Suprapubic skin (tissue), 4 donors: ENCODE measurements around the gene UNC13B. TPM values are rescaled to one million over a fixed set of nuclear protein-coding genes. Genes with fewer than 3 reads are reported as not detected.
"Not testable (repeated sequence)": the region's sequence is repeated elsewhere in the genome, so short reads cannot be mapped to it uniquely, and the experiment has no call there.

ENCODE experiments used
- DNase-seq, 2 donors: peaks; one replicate each; pipeline ENCODE4 v3.0.0-alpha.2; 2019; ENCODE audit warnings: low spot score in 2 of 2
- H3K27ac ChIP-seq: fragments of 200-600 bp; sonication (generic); one replicate; pipeline ENCODE4 v1.5.1; 2019
- H3K27me3 ChIP-seq: fragments of 200-600 bp; sonication (generic); one replicate; pipeline ENCODE4 v1.5.1; 2019
- H3K36me3 ChIP-seq: fragments of 200-600 bp; sonication (generic); one replicate; pipeline ENCODE4 v1.5.1; 2019
- H3K4me1 ChIP-seq: fragments of 200-600 bp; sonication (generic); one replicate; pipeline ENCODE4 v1.5.1; 2019
- H3K4me3 ChIP-seq: fragments of 200-600 bp; sonication (generic); one replicate; pipeline ENCODE4 v1.5.1; 2019; ENCODE audit warnings: mild to moderate bottlenecking
- H3K9me3 ChIP-seq: fragments of 200-600 bp; sonication (generic); one replicate; pipeline ENCODE4 v1.5.1; 2019
- EP300 ChIP-seq: sonication (generic); formaldehyde crosslinking; IDR thresholded peaks from one replicate; pipeline ENCODE4 v1.6.1; 2017; ENCODE audit warnings: antibody characterized with exemption
- POLR2A ChIP-seq, 2 donors: fragments of 450-650 bp; IDR thresholded peaks; one replicate each; pipeline ENCODE4 v1.6.1; 2017; ENCODE audit warnings: antibody characterized with exemption in 2 of 2, mild to moderate bottlenecking in 2 of 2, moderate library complexity in 2 of 2
- POLR2AphosphoS5 ChIP-seq, 3 donors: sonication (generic); formaldehyde crosslinking; IDR thresholded peaks; one replicate each; pipeline ENCODE4 v1.6.1; 2017; ENCODE audit warnings: antibody characterized with exemption in 3 of 3
- WGBS: methylation state at CpG from one replicate; pipeline ENCODE4 v1.1.5; 2018; 5-methylcytosine and 5-hydroxymethylcytosine counted together
- total RNA-seq, 4 donors: library from RNA; depleted of rRNA; stranded (reverse); fragments of >200 nt; gene quantifications; one replicate each; pipeline ENCODE4 v1.1.0, GENCODE V29; 2016
- TF ChIP-seq, protein P1 (sequence below), 2 donors: fragments of 200-600 bp in 1 of 2; fragments of 450-650 bp in 1 of 2; sonication (generic) in 1 of 2; IDR thresholded peaks; one replicate each; pipeline ENCODE4 v1.5.1; 2016 to 2019; ENCODE audit warnings: antibody characterized with exemption in 2 of 2, mild to moderate bottlenecking in 1 of 2, moderate library complexity in 1 of 2

The UNC13B gene
- total RNA-seq, 4 donors from 2014 or later = 27.8 to 43.2 (median 30.6) TPM

DNA sequence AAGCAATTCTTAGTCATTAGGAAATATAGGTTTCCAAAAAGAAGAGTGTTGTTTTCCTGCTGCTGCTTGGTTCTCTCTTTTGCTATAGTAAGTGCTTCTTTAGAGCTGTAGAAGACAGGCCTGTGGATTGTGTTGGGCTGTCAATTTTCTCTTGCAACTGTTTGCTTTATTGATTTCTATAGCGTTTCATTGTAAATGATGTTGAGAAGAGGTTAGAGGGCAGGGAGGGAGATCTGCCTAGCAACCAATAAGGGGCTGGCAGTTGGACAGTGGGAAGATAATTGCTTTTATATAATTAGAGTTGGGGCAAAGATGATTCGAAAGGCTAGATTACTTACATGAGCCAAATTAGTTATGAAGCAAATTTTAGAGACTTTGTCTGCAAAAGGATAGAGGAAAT is 11.1 kb downstream of the UNC13B start:
- Histone ChIP-seq H3K4me1 (no peaks in the 10 kb centered on the region), H3K9me3 (no peaks in the 10 kb centered on the region), H3K36me3 (no peaks in the 10 kb centered on the region), H3K27ac (no peak overlapping the region), H3K4me3 (no peak overlapping the region), H3K27me3 (no peaks in the 10 kb centered on the region)
- 60% methylated on average over 2 of the region's 2 CpGs for WGBS
- no peak for TF ChIP-seq POLR2A (IDR thresholded peaks at IDR 0.05)
- TF ChIP-seq, protein P1, sequence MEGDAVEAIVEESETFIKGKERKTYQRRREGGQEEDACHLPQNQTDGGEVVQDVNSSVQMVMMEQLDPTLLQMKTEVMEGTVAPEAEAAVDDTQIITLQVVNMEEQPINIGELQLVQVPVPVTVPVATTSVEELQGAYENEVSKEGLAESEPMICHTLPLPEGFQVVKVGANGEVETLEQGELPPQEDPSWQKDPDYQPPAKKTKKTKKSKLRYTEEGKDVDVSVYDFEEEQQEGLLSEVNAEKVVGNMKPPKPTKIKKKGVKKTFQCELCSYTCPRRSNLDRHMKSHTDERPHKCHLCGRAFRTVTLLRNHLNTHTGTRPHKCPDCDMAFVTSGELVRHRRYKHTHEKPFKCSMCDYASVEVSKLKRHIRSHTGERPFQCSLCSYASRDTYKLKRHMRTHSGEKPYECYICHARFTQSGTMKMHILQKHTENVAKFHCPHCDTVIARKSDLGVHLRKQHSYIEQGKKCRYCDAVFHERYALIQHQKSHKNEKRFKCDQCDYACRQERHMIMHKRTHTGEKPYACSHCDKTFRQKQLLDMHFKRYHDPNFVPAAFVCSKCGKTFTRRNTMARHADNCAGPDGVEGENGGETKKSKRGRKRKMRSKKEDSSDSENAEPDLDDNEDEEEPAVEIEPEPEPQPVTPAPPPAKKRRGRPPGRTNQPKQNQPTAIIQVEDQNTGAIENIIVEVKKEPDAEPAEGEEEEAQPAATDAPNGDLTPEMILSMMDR (IDR thresholded peaks at IDR 0.05) = no peak
- no peak for TF ChIP-seq EP300
- TF ChIP-seq POLR2AphosphoS5 (IDR thresholded peaks at IDR 0.05) = no peak
- no peak for DNase-seq

DNA sequence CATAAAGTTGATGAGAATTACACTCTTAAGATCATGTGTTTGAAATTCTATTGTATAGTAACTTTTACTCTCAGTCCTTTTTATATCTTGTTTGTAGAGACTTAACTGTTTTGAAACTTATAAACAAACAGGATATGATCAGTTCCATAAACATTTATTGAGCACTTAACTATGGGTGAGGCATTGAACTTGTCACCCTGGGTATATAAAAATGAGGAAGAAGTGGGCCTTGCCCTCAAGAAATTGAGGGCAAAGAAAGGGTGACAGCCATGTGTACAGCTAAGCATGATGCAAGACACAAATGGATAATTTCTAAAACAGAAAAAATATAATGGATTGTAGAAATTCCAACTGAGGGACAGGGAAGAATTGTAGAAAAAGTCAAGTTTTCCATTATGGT is 15.7 kb downstream of the UNC13B start:
- Histone ChIP-seq H3K36me3 (no peaks in the 10 kb centered on the region), H3K27me3 (no peaks in the 10 kb centered on the region), H3K27ac (no peak overlapping the region), H3K9me3 (no peaks in the 10 kb centered on the region), H3K4me1 (no peaks in the 10 kb centered on the region), H3K4me3 (no peak overlapping the region)
- no peak for DNase-seq
- TF ChIP-seq POLR2AphosphoS5 (IDR thresholded peaks at IDR 0.05) (no peak), EP300 (no peak), POLR2A (IDR thresholded peaks at IDR 0.05) (no peak)
- TF ChIP-seq, protein P1 (IDR thresholded peaks at IDR 0.05) = no peak

DNA sequence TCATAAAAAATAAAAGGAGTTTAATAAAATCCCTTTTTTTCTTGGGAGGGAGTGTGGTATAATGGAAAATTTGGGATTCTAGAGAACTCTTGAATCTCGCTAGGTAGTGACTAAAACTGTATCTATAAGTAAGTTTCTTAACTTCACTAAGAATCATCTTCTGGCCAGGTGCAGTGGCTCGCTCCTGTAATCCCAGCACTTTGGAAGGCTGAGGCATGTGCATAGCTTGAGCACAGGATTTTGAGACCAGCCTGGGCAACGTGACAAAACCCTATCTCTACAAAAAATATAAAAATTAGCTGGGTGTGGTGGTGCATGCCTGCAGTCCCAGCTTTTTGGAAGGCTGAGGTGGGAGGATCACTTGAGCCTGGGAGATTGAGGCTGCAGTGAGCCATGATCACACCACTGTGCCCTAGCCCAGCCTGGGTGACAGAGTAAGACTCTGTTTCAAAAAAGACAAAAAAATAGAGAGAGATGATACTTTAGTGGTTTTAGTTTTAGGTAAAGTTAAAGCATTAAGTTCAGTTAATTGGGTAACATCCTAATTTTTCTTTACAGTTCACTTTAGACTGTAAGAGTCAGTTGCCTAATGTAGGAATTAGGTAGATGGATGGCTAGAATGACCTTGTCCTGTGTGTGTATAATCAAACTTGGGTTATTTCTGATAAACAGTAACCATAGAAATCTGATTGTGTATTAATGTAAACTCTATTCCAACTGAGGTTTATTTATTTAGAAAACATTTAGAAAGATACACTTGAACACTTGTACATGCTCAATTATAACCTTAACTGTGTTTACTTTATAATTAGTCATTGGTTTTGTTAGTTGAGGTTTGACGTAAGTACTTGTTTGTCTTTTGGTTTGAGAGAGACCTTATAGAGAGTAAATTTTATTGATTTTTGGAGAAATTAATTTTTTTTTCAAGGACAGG is 17.8 kb downstream of the UNC13B start:
- no peak overlapping the region for H3K27ac ChIP-seq
- TF ChIP-seq POLR2AphosphoS5 (IDR thresholded peaks at IDR 0.05) = no peak
- no peak for TF ChIP-seq POLR2A (IDR thresholded peaks at IDR 0.05)
- no peak for TF ChIP-seq EP300
- TF ChIP-seq, protein P1 (IDR thresholded peaks at IDR 0.05) = no peak
- H3K27me3 ChIP-seq = no peaks in the 10 kb centered on the region
- no peaks in the 10 kb centered on the region for H3K9me3 ChIP-seq
- H3K4me3 ChIP-seq = no peak overlapping the region
- WGBS = 74% methylated on average over 4 of the region's 4 CpGs
- no peaks in the 10 kb centered on the region for H3K36me3 ChIP-seq
- no peak for DNase-seq
- H3K4me1 ChIP-seq = no peaks in the 10 kb centered on the region

DNA sequence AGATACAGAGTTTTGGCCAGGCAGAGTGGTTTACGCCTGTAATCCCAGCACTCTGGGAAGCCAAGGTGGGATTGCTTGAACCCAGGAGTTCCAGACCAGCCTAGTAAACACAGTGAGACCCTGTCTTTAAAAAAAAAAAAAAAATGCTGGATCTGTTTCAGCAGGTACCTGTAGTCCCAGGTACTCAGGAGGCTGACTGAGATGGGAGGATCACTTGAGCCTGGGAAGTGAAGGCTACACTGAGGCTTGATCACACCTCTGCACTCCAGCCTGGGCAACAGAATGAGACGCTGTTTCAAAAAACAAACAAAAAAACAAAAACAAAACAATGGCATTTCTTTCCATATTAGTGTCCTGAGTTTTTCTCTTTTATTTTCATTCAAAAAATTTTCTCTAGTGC is 19.0 kb downstream of the UNC13B start:
- no peaks in the 10 kb centered on the region for H3K4me1 ChIP-seq
- H3K27ac ChIP-seq = no peak overlapping the region
- H3K4me3 ChIP-seq = no peak overlapping the region
- TF ChIP-seq, protein P1 (IDR thresholded peaks at IDR 0.05) = no peak
- no peak for TF ChIP-seq EP300
- no peak for TF ChIP-seq POLR2AphosphoS5 (IDR thresholded peaks at IDR 0.05)
- no peak for TF ChIP-seq POLR2A (IDR thresholded peaks at IDR 0.05)
- H3K36me3 ChIP-seq = no peaks in the 10 kb centered on the region
- H3K27me3 ChIP-seq = no peaks in the 10 kb centered on the region
- H3K9me3 ChIP-seq = no peaks in the 10 kb centered on the region
- 92% methylated on average over 2 of the region's 2 CpGs for WGBS
- DNase-seq = no peak

DNA sequence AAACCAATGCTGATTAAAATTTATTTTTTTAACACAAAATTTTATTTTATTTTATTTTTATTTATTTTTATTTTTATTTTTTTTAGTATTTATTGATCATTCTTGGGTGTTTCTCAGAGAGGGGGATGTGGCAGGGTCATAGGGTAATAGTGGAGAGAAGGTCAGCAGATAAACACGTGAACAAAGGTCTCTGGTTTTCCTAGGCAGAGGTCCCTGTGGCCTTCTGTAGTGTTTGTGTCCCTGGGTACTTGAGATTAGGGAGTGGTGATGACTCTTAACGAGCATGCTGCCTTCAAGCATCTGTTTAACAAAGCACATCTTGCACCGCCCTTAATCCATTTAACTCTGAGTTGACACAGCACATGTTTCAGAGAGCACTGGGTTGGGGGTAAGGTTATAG is 20.6 kb downstream of the UNC13B start:
- H3K4me1 ChIP-seq, H3K4me3 ChIP-seq, H3K27ac ChIP-seq, DNase-seq, H3K9me3 ChIP-seq, H3K36me3 ChIP-seq, H3K27me3 ChIP-seq: not testable (repeated sequence)
- 73% methylated on average over 3 of the region's 3 CpGs for WGBS

DNA sequence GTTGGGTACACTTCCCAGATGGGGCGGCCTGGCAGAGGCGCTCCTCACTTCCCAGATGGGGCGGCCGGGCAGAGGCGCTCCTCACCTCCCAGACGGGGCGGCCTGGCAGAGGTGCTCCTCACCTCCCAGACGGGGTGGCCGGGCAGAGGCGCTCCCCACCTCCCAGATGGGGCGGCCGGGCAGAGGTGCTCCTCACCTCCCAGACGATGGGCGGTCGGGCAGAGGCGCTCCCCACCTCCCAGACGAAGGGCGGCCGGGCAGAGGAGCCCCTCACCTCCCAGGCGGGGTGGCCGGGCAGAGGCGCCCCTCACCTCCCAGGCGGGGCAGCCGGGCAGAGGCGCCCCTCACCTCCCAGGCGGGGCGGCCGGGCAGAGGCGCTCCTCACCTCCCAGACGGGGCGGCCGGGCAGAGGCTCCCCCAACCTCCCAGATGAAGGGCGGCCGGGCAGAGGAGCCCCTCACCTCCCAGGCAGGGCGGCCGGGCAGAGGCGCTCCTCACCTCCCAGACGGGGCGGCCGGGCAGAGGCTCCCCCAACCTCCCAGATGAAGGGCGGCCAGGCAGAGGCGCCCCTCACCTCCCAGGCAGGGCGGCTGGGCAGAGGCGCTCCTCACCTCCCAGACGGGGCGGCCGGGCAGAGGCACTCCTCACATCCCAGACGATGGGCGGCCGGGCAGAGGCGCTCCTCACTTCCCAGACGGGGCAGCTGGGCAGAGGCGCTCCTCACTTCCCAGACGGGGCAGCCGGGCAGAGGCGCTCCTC is 21.4 kb downstream of the UNC13B start:
- H3K36me3 ChIP-seq, H3K27ac ChIP-seq, H3K4me1 ChIP-seq, H3K9me3 ChIP-seq, H3K4me3 ChIP-seq, H3K27me3 ChIP-seq, DNase-seq: not testable (repeated sequence)
- 100% methylated on average over 1 of the region's 56 CpGs for WGBS

DNA sequence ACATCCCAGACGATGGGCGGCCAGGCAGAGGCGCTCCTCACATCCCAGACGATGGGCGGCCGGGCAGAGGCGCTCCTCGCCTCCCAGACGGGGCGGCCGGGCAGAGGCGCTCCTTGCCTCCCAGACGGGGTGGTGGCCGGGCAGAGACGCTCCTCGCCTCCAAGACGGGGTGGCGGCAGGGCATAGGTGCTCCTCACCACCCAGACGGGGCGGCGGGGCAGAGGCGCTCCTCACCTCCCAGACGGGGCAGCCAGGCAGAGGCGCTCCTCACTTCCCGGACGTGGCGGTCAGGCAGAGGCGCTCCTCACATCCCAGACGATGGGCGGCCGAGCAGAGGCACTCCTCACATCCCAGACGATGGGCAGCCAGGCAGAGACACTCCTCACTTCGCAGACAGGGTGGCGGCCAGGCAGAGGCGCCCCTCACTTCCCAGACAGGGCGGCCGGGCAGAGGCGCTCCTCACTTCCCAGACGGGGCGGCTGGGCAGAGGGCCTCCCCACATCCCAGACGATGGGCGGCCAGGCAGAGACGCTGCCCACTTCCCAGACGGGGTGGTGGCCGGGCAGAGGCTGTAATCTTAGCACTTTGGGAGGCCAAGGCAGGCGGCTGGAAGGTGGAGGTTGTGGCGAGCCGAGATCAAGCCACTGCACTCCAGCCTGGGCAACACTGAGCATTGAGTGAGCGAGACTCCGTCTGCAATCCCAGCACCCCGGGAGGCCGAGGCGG is 22.1 kb downstream of the UNC13B start:
- H3K9me3 ChIP-seq, H3K36me3 ChIP-seq, H3K27ac ChIP-seq, H3K4me1 ChIP-seq, H3K27me3 ChIP-seq, DNase-seq, H3K4me3 ChIP-seq: not testable (repeated sequence)
- 95% methylated on average over 7 of the region's 53 CpGs for WGBS
